H9 (cell line): ENCODE data around the gene CD248. TPM values are rescaled to one million over a fixed set of nuclear protein-coding genes. Genes with fewer than 3 reads are reported as not detected.

Source experiments
- DNase-seq: peaks from one replicate; pipeline ENCODE4 v3.0.0-alpha.2; 2017
- H2AFZ ChIP-seq: one replicate; pipeline ENCODE4 v1.6.1; 2013; ENCODE audit warnings: mild to moderate bottlenecking, low read length, control low read depth, moderate library complexity
- H2AK5ac ChIP-seq: 2 replicates; pipeline ENCODE4 v1.6.1; 2013; ENCODE audit warnings: low read length, control low read depth, mixed read lengths; ENCODE audit not compliant: insufficient read length
- H2BK120ac ChIP-seq: one replicate; pipeline ENCODE4 v1.6.1; 2013; ENCODE audit warnings: low read depth, mild to moderate bottlenecking, low read length, control low read depth, inconsistent platforms; ENCODE audit not compliant: poor library complexity, severe bottlenecking
- H2BK12ac ChIP-seq: 2 replicates; pipeline ENCODE4 v1.6.1; 2013; ENCODE audit warnings: low read length, control low read depth, mixed read lengths, low read depth; ENCODE audit not compliant: insufficient read length
- H2BK15ac ChIP-seq: 2 replicates; pipeline ENCODE4 v1.6.1; 2013; ENCODE audit warnings: low read depth, low read length, control low read depth
- H2BK20ac ChIP-seq: one replicate; pipeline ENCODE4 v1.6.1; 2013; ENCODE audit warnings: low read depth, mild to moderate bottlenecking, low read length, control low read depth, inconsistent platforms; ENCODE audit not compliant: poor library complexity, severe bottlenecking
- H2BK5ac ChIP-seq: 2 replicates; pipeline ENCODE4 v1.6.1; 2013; ENCODE audit warnings: low read length, control low read depth, mixed read lengths; ENCODE audit not compliant: insufficient read length
- H3K14ac ChIP-seq: 2 replicates; pipeline ENCODE4 v1.6.1; 2013; ENCODE audit warnings: low read length, control low read depth; ENCODE audit not compliant: insufficient read depth
- H3K18ac ChIP-seq: 2 replicates; pipeline ENCODE4 v1.6.1; 2013; ENCODE audit warnings: low read depth, mild to moderate bottlenecking, mixed read lengths, low read length, control low read depth; ENCODE audit not compliant: insufficient read length
- H3K23ac ChIP-seq: 2 replicates; pipeline ENCODE4 v1.6.1; 2013; ENCODE audit warnings: low read length, control low read depth, mixed read lengths, low read depth; ENCODE audit not compliant: insufficient read length
- H3K23me2 ChIP-seq: 2 replicates; pipeline ENCODE4 v1.6.1; 2013; ENCODE audit warnings: low read depth, mild to moderate bottlenecking, mixed read lengths, low read length, control low read depth; ENCODE audit not compliant: insufficient read length, poor library complexity, severe bottlenecking
- H3K27ac ChIP-seq: 2 replicates; pipeline ENCODE4 v1.5.1; 2013; ENCODE audit warnings: low read length, control low read depth, mixed read lengths, low read depth; ENCODE audit not compliant: insufficient read length
- H3K27me3 ChIP-seq: 2 replicates; pipeline ENCODE4 v1.6.1; 2013; ENCODE audit warnings: low read length, control low read depth, inconsistent platforms; ENCODE audit not compliant: insufficient read depth
- H3K4ac ChIP-seq: 2 replicates; pipeline ENCODE4 v1.6.1; 2013; ENCODE audit warnings: low read depth, mild to moderate bottlenecking, control low read depth, inconsistent platforms, low read length, moderate library complexity
- H3K4me1 ChIP-seq: 2 replicates; pipeline ENCODE4 v1.6.1; 2013; ENCODE audit warnings: low read length, control low read depth, inconsistent platforms; ENCODE audit not compliant: insufficient read depth
- H3K4me2 ChIP-seq: 2 replicates; pipeline ENCODE4 v1.6.1; 2013; ENCODE audit warnings: low read length, control low read depth, mixed read lengths; ENCODE audit not compliant: insufficient read length, insufficient read depth
- H3K56ac ChIP-seq: 2 replicates; pipeline ENCODE4 v1.6.1; 2013; ENCODE audit warnings: low read depth, mild to moderate bottlenecking, mixed read lengths, low read length, control low read depth; ENCODE audit not compliant: insufficient read length
- H3K79me1 ChIP-seq: 2 replicates; pipeline ENCODE4 v1.6.1; 2013; ENCODE audit warnings: low read depth, mild to moderate bottlenecking, moderate library complexity, low read length, control low read depth, inconsistent platforms; ENCODE audit not compliant: insufficient read depth, poor library complexity, severe bottlenecking
- H3K79me2 ChIP-seq: 2 replicates; pipeline ENCODE4 v1.6.1; 2013; ENCODE audit warnings: low read length, control low read depth, inconsistent platforms; ENCODE audit not compliant: insufficient read depth
- H3K9ac ChIP-seq: 2 replicates; pipeline ENCODE4 v1.6.1; 2013; ENCODE audit warnings: low read length, control low read depth, mixed read lengths; ENCODE audit not compliant: insufficient read length; ENCODE audit errors: extremely low read depth
- H3K9me3 ChIP-seq: one replicate; pipeline ENCODE4 v1.6.1; 2013; ENCODE audit warnings: low read depth, low read length, inconsistent platforms; ENCODE audit not compliant: control insufficient read depth
- H3T11ph ChIP-seq: one replicate; pipeline ENCODE4 v1.6.1; 2013; ENCODE audit warnings: mild to moderate bottlenecking, low read length, control low read depth, inconsistent platforms
- H4K20me1 ChIP-seq: one replicate; pipeline ENCODE4 v1.6.1; 2013; ENCODE audit not compliant: control insufficient read depth, insufficient read length, insufficient read depth
- H4K5ac ChIP-seq: 2 replicates; pipeline ENCODE4 v1.6.1; 2013; ENCODE audit warnings: low read depth, mild to moderate bottlenecking, mixed read lengths, low read length, control low read depth; ENCODE audit not compliant: insufficient read length
- H4K8ac ChIP-seq: replicated peaks from 2 replicates; pipeline ENCODE4 v1.6.1; 2013; ENCODE audit warnings: low read length, control low read depth, mixed read lengths, low read depth; ENCODE audit not compliant: insufficient read length
- H4K91ac ChIP-seq: 2 replicates; pipeline ENCODE4 v1.6.1; 2013; ENCODE audit warnings: low read depth, mild to moderate bottlenecking, moderate library complexity, mixed read lengths, low read length, control low read depth; ENCODE audit not compliant: insufficient read length
- H3K27ac Mint-ChIP-seq, 3 experiments: 2 replicates in 2 of 3; 3 replicates in 1 of 3; pipeline ENCODE4 v1.8.0; 2020 to 2021; ENCODE audit warnings: mixed read lengths in 3 of 3, mild to moderate bottlenecking in 1 of 3, moderate library complexity in 1 of 3
- H3K27me3 Mint-ChIP-seq: 2 replicates; pipeline ENCODE4 v1.8.0; 2021; ENCODE audit warnings: low read depth, mild to moderate bottlenecking, moderate library complexity, mixed read lengths
- H3K36me3 Mint-ChIP-seq, 3 experiments: 2 replicates in 2 of 3; 3 replicates in 1 of 3; pipeline ENCODE4 v1.8.0; 2020 to 2021; ENCODE audit warnings: low read depth in 3 of 3, mixed read lengths in 3 of 3; ENCODE audit not compliant: insufficient read depth in 1 of 3
- H3K4me1 Mint-ChIP-seq, 2 experiments: 2 replicates each; pipeline ENCODE4 v1.8.0; 2020; ENCODE audit warnings: mixed read lengths in 2 of 2
- H3K4me3 Mint-ChIP-seq, 2 experiments: 2 replicates in 1 of 2; 3 replicates in 1 of 2; pipeline ENCODE4 v1.8.0; 2020 to 2021; ENCODE audit warnings: mild to moderate bottlenecking in 2 of 2, mixed read lengths in 2 of 2, moderate library complexity in 1 of 2
- H3K9me3 Mint-ChIP-seq, 2 experiments: 2 replicates in 1 of 2; 3 replicates in 1 of 2; pipeline ENCODE4 v1.8.0; 2020; ENCODE audit warnings: mild to moderate bottlenecking in 2 of 2, mixed read lengths in 2 of 2, moderate library complexity in 1 of 2
- CTCF ChIP-seq: fragments of 200-600 bp; sonication (generic); conservative IDR thresholded peaks from 3 replicates; pipeline ENCODE4 v1.8.0; 2021; ENCODE audit warnings: antibody characterized with exemption, mild to moderate bottlenecking
- WGBS: extraction: QIAGEN DNeasy Blood & Tissue Kit; methylation state at CpG from one replicate; pipeline ENCODE4 v1.1.7; 2013; ENCODE audit warnings: missing lambda C conversion rate, low lambda C conversion rate, mixed read lengths; ENCODE audit not compliant: insufficient read length; ENCODE audit errors: extremely low coverage; 5-methylcytosine and 5-hydroxymethylcytosine counted together
- total RNA-seq: library from RNA; stranded (reverse); gene quantifications from 2 replicates; pipeline ENCODE4 v1.2.1, GENCODE V29; 2021

CD248 gene
- total RNA-seq, 1 experiment from 2014 or later: 1.5 TPM

- H2BK5ac ChIP-seq: no peak overlapping the region
- H3K23ac ChIP-seq: no peak overlapping the region
- H4K91ac ChIP-seq: no peak overlapping the region
- no peak overlapping the region for H3K56ac ChIP-seq
- no peak overlapping the region for H3K18ac ChIP-seq
- TF ChIP-seq CTCF: no peak
- no peak overlapping the region for H4K5ac ChIP-seq
- no peak overlapping the region for H2BK120ac ChIP-seq
- no peak overlapping the region for H2BK12ac ChIP-seq
- Mint-ChIP-seq H3K4me1 (peaks cover 24 to 25% of the 10 kb centered on the region in 2 experiments), H3K4me3 (no peak overlapping the region; a peak in 1 of 5 replicates), H3K27me3 (peaks cover 10% of the 10 kb centered on the region), H3K9me3 (no peaks in the 10 kb centered on the region), H3K27ac (no peak overlapping the region; a peak in 1 of 7 replicates), H3K36me3 (peaks cover 2 to 11% (median 4%) of the 10 kb centered on the region in 3 experiments; a peak in 6 of 7 replicates)
- 0 out of 2 replicates have a peak, but pooled peaks cover 3% of the 10 kb centered on the region for H3K4me1 ChIP-seq
- no peak overlapping the region for H3K4me2 ChIP-seq
- no peak overlapping the region for H2AK5ac ChIP-seq
- no peaks in the 10 kb centered on the region; the same call in 1 of the 2 replicates for H3K27me3 ChIP-seq
- H3K14ac ChIP-seq: no peak overlapping the region
- no peak overlapping the region for H3K27ac ChIP-seq
- WGBS: no CpG with 5 or more reads among the region's 18 CpGs
- H3K9me3 ChIP-seq: no peaks in the 10 kb centered on the region
- H3K9ac ChIP-seq: no peak overlapping the region
- no peak overlapping the region for H4K8ac ChIP-seq
- H3K4ac ChIP-seq: no peak overlapping the region
- no peaks in the 10 kb centered on the region for H4K20me1 ChIP-seq
- no peak for DNase-seq
- H2BK15ac ChIP-seq: no peak overlapping the region
- H3K79me1 ChIP-seq: no peaks in the 10 kb centered on the region
- no peak overlapping the region for H2AFZ ChIP-seq
- no peaks in the 10 kb centered on the region for H3K79me2 ChIP-seq
- H3K23me2 ChIP-seq: no peaks in the 10 kb centered on the region
- no peak overlapping the region for H2BK20ac ChIP-seq
- no peak overlapping the region for H3T11ph ChIP-seq
Measured at GRCh38 chr11:66332371-66333219, 15.8 kb upstream of the CD248 start.
